ENCODE measurements around the gene LSM12.
"Not testable (repeated sequence)": the region's sequence is repeated elsewhere in the genome, so short reads cannot be mapped to it uniquely, and the experiment has no call there.

The LSM12 gene

DNA sequence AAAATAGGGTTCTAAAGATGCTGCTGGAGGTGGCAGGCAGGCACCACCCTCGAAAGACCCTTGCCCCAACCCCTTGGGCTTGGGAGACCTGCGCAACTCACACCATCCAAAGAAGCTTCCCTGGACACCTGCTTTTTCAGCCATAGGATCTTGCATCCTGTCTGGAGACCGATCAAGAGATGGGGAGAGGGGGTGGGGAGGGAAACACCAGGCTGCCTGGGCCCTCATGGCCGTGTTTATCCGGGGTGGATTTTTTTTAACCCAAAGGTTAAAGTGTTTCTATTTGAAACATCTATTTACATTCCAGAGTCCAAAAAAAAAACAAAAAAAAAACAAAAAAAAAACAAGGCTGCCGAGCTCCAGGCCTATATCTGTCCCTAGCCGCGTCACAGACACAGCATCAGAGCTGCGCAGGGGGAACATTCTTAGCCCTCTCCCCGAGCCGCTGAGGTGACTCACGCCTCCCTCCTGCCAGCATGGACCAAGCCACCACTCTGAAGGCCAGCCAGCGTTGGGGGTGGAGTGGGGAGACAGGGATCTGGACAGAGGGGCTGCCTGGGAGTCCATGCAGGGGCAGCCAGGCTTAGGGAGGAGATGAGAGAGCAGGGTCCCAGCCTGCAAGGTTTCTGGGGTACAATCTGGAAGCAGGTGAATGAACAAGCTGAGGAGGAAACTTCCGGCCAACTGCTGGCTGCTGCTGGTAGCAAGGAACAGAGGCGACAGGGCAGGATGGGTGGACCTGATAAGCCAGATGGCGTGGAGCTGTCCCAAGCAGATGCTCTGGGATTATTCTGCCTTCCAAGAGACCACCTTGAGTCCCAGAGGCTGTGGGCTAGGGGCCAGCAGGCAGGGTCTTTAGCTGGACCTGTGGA lies 42.2 kb upstream of the LSM12 start:
- Histone ChIP-seq H3K4me3 (ENCODE audit: low read length) (peak overlapping the region; percentile 82), H3K36me3 (ENCODE audit: control insufficient read depth, insufficient read depth, low read length, severe bottlenecking) (no peaks in the 10 kb centered on the region), H3K9me3 (ENCODE audit: control insufficient read depth, low read length) (no peaks in the 10 kb centered on the region), H3K9ac (ENCODE audit: low read length) (peak overlapping the region; percentile 87), H3K4me1 (ENCODE audit: control insufficient read depth, insufficient read depth, low read length) (peaks cover 44% of the 10 kb centered on the region), H3K27me3 (replicated peaks; ENCODE audit: control insufficient read depth, insufficient read depth, low read length) (no peaks in the 10 kb centered on the region)
- DNase-seq (ENCODE audit: low read depth): peak; percentile 97

DNA sequence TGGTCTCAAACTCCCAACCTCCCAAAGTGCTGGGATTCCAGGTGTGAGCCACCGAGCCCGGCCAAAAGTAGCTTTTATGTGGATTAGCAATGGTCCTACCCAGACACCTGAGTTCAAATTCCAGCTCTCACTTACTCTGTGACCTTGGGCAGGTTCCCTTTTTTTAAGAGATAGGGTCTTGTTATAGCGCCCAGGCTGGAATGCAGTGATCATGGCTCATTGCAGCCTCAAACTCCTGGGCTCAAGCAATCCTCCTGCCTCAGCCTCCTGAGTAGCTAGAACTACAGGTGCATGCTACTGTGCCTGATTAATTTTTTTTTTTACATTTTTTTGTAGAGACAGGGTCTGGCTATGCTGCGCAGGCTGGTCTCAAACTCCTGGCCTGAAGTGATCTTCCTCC lies 40.3 kb upstream of the LSM12 start:
- no peaks in the 10 kb centered on the region for H3K9me3 ChIP-seq (ENCODE audit: control insufficient read depth, low read length)
- H3K27me3 ChIP-seq (replicated peaks; ENCODE audit: control insufficient read depth, insufficient read depth, low read length): no peaks in the 10 kb centered on the region
- H3K4me1 ChIP-seq (ENCODE audit: control insufficient read depth, insufficient read depth, low read length): peaks cover 41% of the 10 kb centered on the region
- H3K4me3 ChIP-seq (ENCODE audit: low read length): no peak overlapping the region
- no peak for DNase-seq (ENCODE audit: low read depth)
- no peak overlapping the region for H3K9ac ChIP-seq (ENCODE audit: low read length)
- peaks cover 5% of the 10 kb centered on the region for H3K36me3 ChIP-seq (ENCODE audit: control insufficient read depth, insufficient read depth, low read length, severe bottlenecking)

DNA sequence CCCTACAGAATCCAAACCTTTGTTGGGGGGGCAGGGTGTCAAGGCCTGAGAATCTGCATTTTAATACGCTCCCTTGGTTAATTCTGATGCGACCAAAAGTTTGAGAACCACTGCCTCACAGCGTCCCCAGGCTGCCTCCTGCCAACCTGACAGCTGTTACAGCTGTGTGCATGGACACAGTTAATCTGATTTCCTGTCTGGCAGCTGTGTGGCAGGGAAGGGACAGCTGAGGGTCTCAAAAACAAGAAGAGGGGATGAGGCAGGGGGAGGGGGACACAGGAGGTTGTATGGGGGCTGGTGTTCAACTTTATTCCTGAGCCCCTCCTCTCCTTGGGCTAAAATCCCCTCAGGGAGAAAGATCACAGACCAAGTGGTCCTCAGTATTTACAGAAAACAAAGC lies 39.5 kb upstream of the LSM12 start:
- peaks cover 38% of the 10 kb centered on the region for H3K4me1 ChIP-seq (ENCODE audit: control insufficient read depth, insufficient read depth, low read length)
- DNase-seq (ENCODE audit: low read depth): no peak

DNA sequence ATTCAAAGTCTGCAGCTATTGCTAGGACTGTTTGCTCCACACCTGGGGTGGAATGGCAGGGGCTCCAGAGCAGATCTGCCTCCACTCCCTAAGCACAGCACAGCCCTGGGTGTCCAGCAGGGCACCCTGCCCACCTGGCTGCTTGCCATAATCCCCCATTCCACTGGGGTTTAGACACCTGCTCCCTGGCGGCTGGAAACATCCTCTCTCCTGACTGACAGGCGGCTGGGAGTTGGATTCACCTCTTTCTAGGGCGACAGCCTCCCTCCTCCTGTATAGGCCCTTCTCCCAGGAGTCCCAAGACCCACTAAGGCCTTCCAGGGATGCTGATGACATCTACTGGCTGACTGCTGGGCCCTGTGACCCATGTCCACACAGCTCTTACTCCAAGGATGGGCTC lies 39.0 kb upstream of the LSM12 start:
- Histone ChIP-seq H3K27me3 (replicated peaks; ENCODE audit: control insufficient read depth, insufficient read depth, low read length) (no peaks in the 10 kb centered on the region), H3K4me1 (ENCODE audit: control insufficient read depth, insufficient read depth, low read length) (peaks cover 33% of the 10 kb centered on the region), H3K9ac (ENCODE audit: low read length) (no peak overlapping the region), H3K36me3 (ENCODE audit: control insufficient read depth, insufficient read depth, low read length, severe bottlenecking) (peaks cover 5% of the 10 kb centered on the region), H3K9me3 (ENCODE audit: control insufficient read depth, low read length) (no peaks in the 10 kb centered on the region), H3K4me3 (ENCODE audit: low read length) (no peak overlapping the region)
- no peak for DNase-seq (ENCODE audit: low read depth)

More for the DNA sequence above, 39.5 kb upstream of the LSM12 start:
- peaks cover 5% of the 10 kb centered on the region for H3K36me3 ChIP-seq (ENCODE audit: control insufficient read depth, insufficient read depth, low read length, severe bottlenecking)
- H3K9me3 ChIP-seq (ENCODE audit: control insufficient read depth, low read length): no peaks in the 10 kb centered on the region
- no peak overlapping the region for H3K4me3 ChIP-seq (ENCODE audit: low read length)
- H3K27me3 ChIP-seq (replicated peaks; ENCODE audit: control insufficient read depth, insufficient read depth, low read length): no peaks in the 10 kb centered on the region
- no peak overlapping the region for H3K9ac ChIP-seq (ENCODE audit: low read length)

DNA sequence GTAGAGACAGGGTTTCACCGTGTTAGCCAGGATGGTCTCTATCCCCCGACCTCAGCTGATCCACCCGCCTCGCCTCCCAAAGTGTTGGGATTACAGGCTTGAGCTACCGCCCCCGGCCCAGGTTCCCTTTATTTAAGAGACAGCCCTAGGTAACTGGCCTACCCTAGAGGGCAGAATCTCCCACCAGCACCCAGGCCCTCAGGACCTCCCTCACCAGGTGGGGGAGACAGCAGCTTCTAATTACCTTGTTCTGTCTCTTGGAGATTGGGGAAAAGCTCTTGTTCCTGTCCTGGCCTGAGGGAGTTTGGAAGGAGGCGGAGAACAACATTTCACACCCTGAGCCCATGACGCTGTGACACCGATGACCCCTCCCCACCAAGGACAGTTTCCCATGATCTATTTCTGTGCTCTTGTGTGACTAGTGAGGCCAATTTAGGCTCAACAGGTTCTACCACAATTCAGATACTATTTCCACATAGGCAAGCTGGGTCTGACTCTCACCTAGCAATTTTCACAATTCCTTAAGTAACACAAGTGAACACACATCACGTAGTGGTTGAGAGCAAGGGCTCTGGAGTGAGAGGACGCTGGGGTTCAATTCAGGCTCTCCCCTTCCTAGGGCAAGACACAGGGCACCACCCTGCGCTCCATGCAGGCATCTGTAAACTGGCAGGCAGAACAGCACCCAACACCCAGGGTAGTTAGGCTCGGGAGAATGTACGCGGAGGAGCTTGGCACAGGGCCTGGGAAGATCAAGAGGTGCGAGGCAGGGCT lies 36.6 kb upstream of the LSM12 start:
- Histone ChIP-seq H3K4me1 (ENCODE audit: control insufficient read depth, insufficient read depth, low read length) (peaks cover 11% of the 10 kb centered on the region), H3K9ac (ENCODE audit: low read length) (no peak overlapping the region), H3K36me3 (ENCODE audit: control insufficient read depth, insufficient read depth, low read length, severe bottlenecking) (peaks cover 5% of the 10 kb centered on the region), H3K27me3 (replicated peaks; ENCODE audit: control insufficient read depth, insufficient read depth, low read length) (no peaks in the 10 kb centered on the region), H3K4me3 (ENCODE audit: low read length) (no peak overlapping the region), H3K9me3 (ENCODE audit: control insufficient read depth, low read length) (no peaks in the 10 kb centered on the region)
- no peak for DNase-seq (ENCODE audit: low read depth)

DNA sequence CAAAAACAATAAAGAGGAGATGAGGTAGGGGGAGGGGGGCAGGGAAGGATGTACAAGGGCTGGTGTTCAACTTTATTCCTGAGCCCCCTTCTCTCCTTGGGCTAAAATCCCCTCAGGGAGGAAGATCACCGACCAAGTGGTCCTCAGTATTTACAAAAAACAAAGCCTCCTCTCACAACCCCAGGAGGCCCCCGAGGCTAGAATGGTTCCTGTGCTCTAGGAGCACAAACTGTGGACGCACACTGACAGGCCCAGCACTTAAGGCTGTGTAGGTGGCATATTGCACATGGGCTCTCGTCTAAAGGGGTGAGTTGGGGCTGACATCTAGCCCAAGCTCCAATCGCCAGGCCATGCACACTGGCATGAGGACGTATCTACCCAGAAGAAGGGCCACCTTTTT lies 35.4 kb upstream of the LSM12 start:
- H3K27me3 ChIP-seq (replicated peaks; ENCODE audit: control insufficient read depth, insufficient read depth, low read length); H3K9ac ChIP-seq (ENCODE audit: low read length); H3K4me3 ChIP-seq (ENCODE audit: low read length); DNase-seq (ENCODE audit: low read depth); H3K36me3 ChIP-seq (ENCODE audit: control insufficient read depth, insufficient read depth, low read length, severe bottlenecking); H3K9me3 ChIP-seq (ENCODE audit: control insufficient read depth, low read length): not testable (repeated sequence)
- H3K4me1 ChIP-seq (ENCODE audit: control insufficient read depth, insufficient read depth, low read length): peaks cover 13% of the 10 kb centered on the region

DNA sequence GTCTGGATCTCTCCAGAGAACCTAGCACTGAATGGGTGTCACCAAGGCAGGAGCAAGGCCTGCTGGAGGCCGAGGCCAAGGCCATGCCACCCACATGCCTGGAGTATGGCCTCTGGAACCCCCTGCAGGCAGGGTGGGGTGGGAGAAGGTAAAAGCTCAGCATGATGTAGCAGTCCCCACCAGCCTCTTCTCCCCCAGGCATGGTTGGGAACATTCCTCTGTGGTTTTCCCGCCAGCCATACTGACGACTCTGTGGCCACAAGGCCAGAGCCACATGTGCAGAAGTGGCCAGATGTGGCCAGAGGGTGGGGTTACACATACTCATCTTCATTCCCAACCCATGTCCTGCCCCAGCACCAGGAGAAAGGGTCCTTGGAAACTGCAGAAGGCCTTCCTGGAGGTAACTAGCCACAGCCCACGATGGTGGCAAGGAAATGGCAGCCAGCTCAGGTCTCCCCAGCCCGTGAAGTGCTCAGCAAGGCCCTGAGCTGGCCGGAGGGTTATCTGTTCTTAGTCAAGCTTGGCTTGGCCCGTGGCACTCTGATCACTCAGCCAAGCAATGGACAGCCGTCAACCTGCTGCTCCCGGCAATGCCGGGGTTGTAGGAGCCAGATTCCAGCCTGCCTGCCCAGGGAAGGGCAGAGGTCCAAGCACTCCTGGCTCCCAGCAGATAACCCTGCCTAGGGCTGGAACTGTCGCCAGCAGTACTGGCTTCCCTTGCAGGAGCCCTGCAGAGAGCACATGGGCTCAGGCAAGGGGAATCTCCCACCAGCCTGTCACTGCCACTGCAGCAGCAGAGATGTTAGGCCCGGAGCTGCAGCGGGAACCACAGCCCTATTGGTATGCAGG lies 30.9 kb upstream of the LSM12 start:
- Histone ChIP-seq H3K36me3 (ENCODE audit: control insufficient read depth, insufficient read depth, low read length, severe bottlenecking) (peaks cover 10% of the 10 kb centered on the region), H3K9ac (ENCODE audit: low read length) (no peak overlapping the region), H3K9me3 (ENCODE audit: control insufficient read depth, low read length) (no peaks in the 10 kb centered on the region), H3K4me3 (ENCODE audit: low read length) (no peak overlapping the region), H3K27me3 (replicated peaks; ENCODE audit: control insufficient read depth, insufficient read depth, low read length) (no peaks in the 10 kb centered on the region), H3K4me1 (ENCODE audit: control insufficient read depth, insufficient read depth, low read length) (peaks cover 30% of the 10 kb centered on the region)
- peak; percentile 32 for DNase-seq (ENCODE audit: low read depth)

DNA sequence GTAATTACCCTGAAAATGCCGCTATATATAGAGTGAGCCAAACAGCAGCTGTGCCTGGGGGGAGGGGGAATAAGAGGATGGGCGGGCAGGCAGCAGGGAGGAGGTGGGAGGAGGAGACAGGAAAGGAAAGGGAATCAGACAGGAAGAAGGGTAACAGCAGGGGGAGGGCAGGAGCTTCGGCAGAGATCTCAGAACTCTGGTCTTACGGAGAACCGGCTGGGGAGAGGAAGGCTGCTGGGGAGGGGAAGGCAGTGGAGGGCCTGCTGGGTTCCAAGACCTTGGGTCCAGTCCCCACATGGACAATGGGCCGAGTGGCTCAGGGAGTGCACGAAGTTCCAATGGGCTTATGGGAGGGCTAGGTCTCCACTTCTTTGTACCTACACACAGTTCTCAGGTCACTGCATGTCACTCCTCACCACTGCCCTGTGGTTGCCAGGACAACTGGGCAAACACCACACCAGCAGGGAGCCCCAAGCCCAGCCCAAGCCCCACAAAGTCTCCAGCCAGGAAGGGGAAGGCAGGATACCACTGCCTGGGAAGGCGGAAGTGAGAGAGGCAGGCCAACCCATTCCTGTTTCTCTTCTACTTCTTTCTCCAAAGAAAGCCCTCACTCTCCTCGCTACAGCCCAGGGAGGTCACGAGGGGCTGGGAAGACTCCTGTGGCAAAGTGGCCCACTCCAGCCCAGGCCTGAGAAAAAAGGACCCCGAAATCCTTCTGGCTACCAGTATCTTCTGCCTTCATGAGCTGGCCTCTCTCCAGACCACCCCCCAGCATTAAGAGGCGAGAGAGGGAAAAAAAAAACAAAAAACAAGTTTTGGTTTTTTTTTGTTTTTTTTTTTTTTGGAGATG lies 29.4 kb upstream of the LSM12 start:
- Histone ChIP-seq H3K9me3 (ENCODE audit: control insufficient read depth, low read length) (no peaks in the 10 kb centered on the region), H3K4me1 (ENCODE audit: control insufficient read depth, insufficient read depth, low read length) (peaks cover 27% of the 10 kb centered on the region)

DNA sequence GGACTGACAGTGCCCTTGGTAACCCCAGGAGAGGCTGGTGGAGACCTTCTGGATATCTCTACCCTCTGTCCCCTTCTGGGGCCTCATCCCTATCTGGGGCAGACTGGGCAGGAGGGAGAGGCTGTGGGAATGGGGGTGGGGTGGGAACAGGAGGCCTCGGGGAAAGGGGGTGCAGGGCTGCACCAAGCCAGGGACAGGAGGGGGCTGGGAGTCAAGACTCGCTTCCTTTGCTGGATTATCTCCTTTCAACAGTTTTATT lies 28.8 kb upstream of the LSM12 start:
- no peak for DNase-seq (ENCODE audit: low read depth)
- Histone ChIP-seq H3K4me1 (ENCODE audit: control insufficient read depth, insufficient read depth, low read length) (peaks cover 27% of the 10 kb centered on the region), H3K36me3 (ENCODE audit: control insufficient read depth, insufficient read depth, low read length, severe bottlenecking) (peaks cover 27% of the 10 kb centered on the region), H3K9me3 (ENCODE audit: control insufficient read depth, low read length) (no peaks in the 10 kb centered on the region), H3K9ac (ENCODE audit: low read length) (peak overlapping the region; percentile 74), H3K27me3 (replicated peaks; ENCODE audit: control insufficient read depth, insufficient read depth, low read length) (no peaks in the 10 kb centered on the region), H3K4me3 (ENCODE audit: low read length) (peak overlapping the region; percentile 69)

More for the DNA sequence above, 29.4 kb upstream of the LSM12 start:
- peak overlapping the region; percentile 69 for H3K4me3 ChIP-seq (ENCODE audit: low read length)
- H3K36me3 ChIP-seq (ENCODE audit: control insufficient read depth, insufficient read depth, low read length, severe bottlenecking): peaks cover 25% of the 10 kb centered on the region
- peak overlapping the region; percentile 74 for H3K9ac ChIP-seq (ENCODE audit: low read length)
- peak; percentile 79 for DNase-seq (ENCODE audit: low read depth)
- no peaks in the 10 kb centered on the region for H3K27me3 ChIP-seq (replicated peaks; ENCODE audit: control insufficient read depth, insufficient read depth, low read length)

DNA sequence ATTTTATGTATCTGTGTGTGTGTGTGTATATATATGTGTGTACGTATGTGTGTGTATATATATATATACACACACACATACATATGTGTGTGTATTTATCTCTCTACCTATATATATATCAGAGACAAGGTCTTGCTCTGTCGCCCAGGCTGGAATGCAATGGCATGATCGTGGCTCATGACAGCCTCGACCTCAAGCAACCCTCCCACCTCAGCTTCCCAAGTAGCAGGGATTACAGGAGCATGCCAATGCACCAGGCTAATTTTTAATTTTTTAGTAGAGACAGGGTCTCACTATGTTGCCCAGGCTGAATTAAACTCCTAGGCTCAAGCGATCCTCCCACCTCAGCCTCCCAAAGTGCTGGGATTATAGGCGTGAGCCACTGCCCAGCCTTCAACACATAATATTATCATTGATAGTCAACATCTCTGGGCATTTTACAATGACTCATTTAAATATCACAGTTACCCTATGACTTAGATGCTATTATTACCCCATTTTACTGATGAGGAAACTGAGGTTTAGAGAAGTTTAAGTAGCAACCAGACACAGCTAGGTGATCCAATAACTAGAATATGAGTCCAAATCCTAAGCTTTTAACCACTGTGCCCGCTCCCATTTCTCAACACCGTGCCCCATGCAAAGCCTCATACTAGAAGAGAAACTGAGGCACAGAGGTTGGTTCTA lies 28.4 kb upstream of the LSM12 start:
- H3K4me3 ChIP-seq (ENCODE audit: low read length): peak overlapping the region; percentile 69
- no peaks in the 10 kb centered on the region for H3K27me3 ChIP-seq (replicated peaks; ENCODE audit: control insufficient read depth, insufficient read depth, low read length)
- H3K36me3 ChIP-seq (ENCODE audit: control insufficient read depth, insufficient read depth, low read length, severe bottlenecking): peaks cover 27% of the 10 kb centered on the region
- H3K9ac ChIP-seq (ENCODE audit: low read length): peak overlapping the region; percentile 74
- H3K9me3 ChIP-seq (ENCODE audit: control insufficient read depth, low read length): no peaks in the 10 kb centered on the region
- no peak for DNase-seq (ENCODE audit: low read depth)
- peaks cover 27% of the 10 kb centered on the region for H3K4me1 ChIP-seq (ENCODE audit: control insufficient read depth, insufficient read depth, low read length)
